ENCODE measurements around the gene RTN4RL1.

- no peak for TF ChIP-seq CTCF (IDR thresholded peaks at IDR 0.05)
- TF ChIP-seq POLR2A (IDR thresholded peaks at IDR 0.05): no peak
Observed at GRCh38 chr17:1912146-1912545, 113.0 kb downstream of the RTN4RL1 start.
